HEK293T (cell line): ENCODE data around the gene SLFN14.

ENCODE experiments used
- ARNT ChIP-seq: fragments of 450-650 bp; IDR thresholded peaks from 2 replicates; pipeline ENCODE4 v1.6.1; 2017; ENCODE audit warnings: mild to moderate bottlenecking
- CTBP1 ChIP-seq: fragments of 450-650 bp; IDR thresholded peaks from 2 replicates; pipeline ENCODE4 v1.6.1; 2016; ENCODE audit warnings: borderline replicate concordance
- FOXM1 ChIP-seq: fragments of 450-650 bp; IDR thresholded peaks from 2 replicates; pipeline ENCODE4 v1.6.1; 2017; ENCODE audit warnings: mild to moderate bottlenecking, borderline replicate concordance
- TARDBP ChIP-seq: fragments of 450-650 bp; IDR thresholded peaks from 2 replicates; pipeline ENCODE4 v1.6.1; 2016

GRCh38 chr17:35584061-35584460 is 23.4 kb upstream of the SLFN14 start:
- no peak for TF ChIP-seq ARNT
- no peak for TF ChIP-seq CTBP1
- no peak for TF ChIP-seq FOXM1
- no peak for TF ChIP-seq TARDBP
